A549 (cell line): ENCODE data around the gene PNMT.

ENCODE experiments used
- CEBPB ChIP-seq, 2 experiments: fragments of >200 bp in 1 of 2; sonication (Bioruptor Twin) in 1 of 2; formaldehyde crosslinking in 1 of 2; IDR thresholded peaks; 2 replicates each; pipeline ENCODE4 v1.6.1; 2012 to 2016
- CHD2 ChIP-seq: fragments of 150-350 bp; IDR thresholded peaks from 2 replicates; pipeline ENCODE4 v1.6.1; 2014; ENCODE audit warnings: low read length; ENCODE audit not compliant: partially characterized antibody
- HMGXB4 ChIP-seq: fragments of 250-450 bp; sonication (Bioruptor Pico); IDR thresholded peaks from 2 replicates; pipeline ENCODE4 v1.5.0; 2021; ENCODE audit warnings: mild to moderate bottlenecking, moderate library complexity, borderline replicate concordance
- TF ChIP-seq, protein P1 (sequence below): fragments of >200 bp; sonication (Bioruptor Twin); formaldehyde crosslinking; IDR thresholded peaks from 3 replicates; pipeline ENCODE4 v1.5.1; 2016
- TF ChIP-seq, protein P2 (sequence below): IDR thresholded peaks from 2 replicates; pipeline ENCODE4 v1.6.1; 2012

GRCh38 chr17:39662551-39663339 lies 5.5 kb upstream of the PNMT start:
- TF ChIP-seq CHD2: no peak
- TF ChIP-seq, protein P1, sequence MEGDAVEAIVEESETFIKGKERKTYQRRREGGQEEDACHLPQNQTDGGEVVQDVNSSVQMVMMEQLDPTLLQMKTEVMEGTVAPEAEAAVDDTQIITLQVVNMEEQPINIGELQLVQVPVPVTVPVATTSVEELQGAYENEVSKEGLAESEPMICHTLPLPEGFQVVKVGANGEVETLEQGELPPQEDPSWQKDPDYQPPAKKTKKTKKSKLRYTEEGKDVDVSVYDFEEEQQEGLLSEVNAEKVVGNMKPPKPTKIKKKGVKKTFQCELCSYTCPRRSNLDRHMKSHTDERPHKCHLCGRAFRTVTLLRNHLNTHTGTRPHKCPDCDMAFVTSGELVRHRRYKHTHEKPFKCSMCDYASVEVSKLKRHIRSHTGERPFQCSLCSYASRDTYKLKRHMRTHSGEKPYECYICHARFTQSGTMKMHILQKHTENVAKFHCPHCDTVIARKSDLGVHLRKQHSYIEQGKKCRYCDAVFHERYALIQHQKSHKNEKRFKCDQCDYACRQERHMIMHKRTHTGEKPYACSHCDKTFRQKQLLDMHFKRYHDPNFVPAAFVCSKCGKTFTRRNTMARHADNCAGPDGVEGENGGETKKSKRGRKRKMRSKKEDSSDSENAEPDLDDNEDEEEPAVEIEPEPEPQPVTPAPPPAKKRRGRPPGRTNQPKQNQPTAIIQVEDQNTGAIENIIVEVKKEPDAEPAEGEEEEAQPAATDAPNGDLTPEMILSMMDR: no peak
- no peak for TF ChIP-seq CEBPB (IDR thresholded peaks at IDR 0.05)
- TF ChIP-seq HMGXB4 (CRISPR knock-in tag): no peak
- TF ChIP-seq, protein P2, sequence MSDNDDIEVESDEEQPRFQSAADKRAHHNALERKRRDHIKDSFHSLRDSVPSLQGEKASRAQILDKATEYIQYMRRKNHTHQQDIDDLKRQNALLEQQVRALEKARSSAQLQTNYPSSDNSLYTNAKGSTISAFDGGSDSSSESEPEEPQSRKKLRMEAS: no peak
